Middle frontal gyrus (tissue), 1 donor: ENCODE results near the gene TMEM61.
"Not testable (repeated sequence)": the region's sequence is repeated elsewhere in the genome, so short reads cannot be mapped to it uniquely, and the experiment has no call there.

Experiments used
- DNase-seq: peaks from one replicate; pipeline ENCODE4 v3.0.0-alpha.2; 2015; ENCODE audit warnings: low spot score; ENCODE audit errors: extremely low spot score

Gene TMEM61

DNA sequence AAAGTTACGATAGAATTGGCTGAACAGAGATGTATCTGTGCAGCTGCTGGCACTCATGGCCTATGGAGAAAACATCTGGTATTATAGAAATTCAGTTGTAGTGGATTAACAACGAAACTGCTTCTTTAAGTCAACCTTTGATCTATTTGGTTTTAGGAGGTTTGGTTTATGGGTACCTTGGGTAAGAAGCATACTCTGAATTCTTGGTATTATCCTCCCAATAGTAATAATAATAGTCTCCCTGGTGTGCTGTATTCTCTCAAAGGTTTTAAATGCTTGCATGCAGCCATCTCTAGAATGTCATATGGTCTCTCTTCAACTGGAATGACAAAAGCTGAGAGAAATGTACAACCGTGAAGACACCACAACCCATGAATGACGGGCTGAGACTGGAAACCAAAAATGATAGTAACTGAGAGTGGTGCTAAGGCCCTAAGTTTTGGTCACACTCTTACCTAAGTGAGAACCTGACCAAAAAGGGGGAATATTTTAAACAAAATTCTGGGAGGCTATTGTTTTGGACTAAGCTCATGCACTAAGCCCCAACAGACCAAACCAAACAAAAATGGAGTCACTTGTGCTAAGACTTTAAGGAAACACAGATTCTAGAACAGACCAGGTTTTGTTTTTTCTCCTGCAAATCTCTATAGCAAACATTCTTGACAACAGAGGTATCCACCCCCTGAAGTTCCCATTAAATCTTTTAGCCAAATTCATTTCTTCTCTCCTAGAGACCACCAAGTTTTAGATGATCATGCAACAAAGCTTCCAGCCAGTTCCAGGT is 17.6 kb upstream of the TMEM61 start:
- no peak for DNase-seq

DNA sequence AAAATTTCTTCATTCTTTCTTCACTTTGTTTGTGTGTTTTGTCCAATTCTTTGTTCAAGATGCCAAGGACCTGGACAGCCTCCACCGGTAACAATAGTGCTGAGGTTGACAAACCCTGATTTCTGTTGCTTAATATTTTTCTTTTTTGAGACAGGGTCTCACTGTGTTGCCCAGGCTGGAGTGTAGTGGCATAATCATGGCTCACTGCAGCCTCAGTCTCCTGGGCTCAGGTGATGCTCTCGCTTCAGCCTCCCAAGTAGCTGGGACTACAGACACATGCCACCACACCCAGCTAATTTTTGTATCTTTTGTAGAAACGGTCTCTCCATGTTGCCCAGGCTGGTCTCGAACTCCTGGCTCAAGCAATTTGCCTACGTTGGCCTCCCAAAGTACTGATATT is 16.6 kb upstream of the TMEM61 start:
- not testable (repeated sequence) for DNase-seq

DNA sequence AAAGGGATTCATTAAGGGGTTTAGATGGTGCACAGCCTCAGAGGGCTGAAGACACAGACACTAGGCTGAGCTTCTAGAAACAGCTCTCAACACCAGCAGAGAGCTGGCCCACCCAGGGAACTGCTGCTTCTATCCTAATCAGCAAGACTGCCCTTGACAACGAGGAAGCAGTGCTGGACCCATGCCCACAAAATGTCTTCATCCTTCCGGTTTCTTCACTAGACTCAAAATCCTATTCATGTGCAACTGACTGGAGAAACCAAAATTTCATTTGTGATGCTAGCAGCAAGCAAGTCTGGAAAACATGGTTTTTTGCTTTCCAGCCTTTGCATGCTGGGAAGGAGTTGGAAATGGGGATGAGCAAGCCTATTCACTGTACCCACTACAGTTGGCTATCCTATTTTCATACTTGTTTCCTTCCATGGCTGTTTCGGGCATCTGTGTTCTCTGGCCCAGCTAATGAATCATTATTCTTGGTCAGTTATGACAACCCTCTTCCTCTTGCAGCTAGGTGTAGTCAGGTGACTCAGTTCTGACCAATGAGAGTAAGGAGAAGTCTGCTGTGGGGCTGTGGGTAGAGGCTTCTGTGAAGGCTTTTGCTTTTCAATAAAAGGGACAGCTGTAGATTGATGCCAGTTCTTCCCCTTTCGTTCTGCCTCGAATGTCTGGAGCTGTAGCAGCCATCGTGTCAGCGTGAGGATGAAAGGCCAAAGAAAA is 14.6 kb upstream of the TMEM61 start:
- no peak for DNase-seq

DNA sequence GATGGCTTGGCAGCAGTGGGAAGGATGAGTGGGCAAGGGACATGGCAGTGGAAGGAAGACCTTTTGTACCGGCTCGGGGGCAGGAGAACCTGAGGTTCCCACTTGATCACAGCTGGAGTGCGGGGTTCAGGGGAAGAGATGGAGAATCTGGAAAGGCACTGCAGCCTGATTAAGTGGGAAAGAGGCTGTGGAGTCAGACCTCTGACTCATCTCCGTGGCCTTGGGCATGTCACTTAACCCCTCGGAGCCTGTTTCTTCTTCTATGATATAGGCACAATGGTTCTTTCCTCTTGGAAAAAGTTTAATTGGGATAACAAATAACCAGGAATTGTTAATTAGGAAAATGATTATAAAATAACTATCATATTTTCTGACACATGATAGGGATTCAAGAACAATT is 13.1 kb upstream of the TMEM61 start:
- no peak for DNase-seq

DNA sequence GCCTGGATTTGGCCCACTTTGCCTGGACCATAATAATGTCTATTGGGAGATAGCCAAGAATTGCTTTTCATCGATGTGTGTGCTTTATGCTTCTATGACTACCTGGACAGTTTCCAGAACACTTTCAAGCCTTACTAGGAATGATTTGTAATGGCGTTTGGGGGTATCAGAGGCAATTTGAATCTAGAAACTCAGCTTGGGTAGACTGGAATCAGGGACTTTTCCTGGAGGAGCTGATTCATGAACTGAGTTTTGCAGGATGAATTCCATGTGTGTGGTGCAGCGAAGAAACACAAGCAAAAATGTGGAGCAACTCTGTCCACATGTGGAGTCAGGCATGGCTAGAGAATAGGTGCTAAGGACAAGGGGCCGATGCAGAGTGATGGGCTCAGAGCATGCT is 11.9 kb upstream of the TMEM61 start:
- DNase-seq: no peak

DNA sequence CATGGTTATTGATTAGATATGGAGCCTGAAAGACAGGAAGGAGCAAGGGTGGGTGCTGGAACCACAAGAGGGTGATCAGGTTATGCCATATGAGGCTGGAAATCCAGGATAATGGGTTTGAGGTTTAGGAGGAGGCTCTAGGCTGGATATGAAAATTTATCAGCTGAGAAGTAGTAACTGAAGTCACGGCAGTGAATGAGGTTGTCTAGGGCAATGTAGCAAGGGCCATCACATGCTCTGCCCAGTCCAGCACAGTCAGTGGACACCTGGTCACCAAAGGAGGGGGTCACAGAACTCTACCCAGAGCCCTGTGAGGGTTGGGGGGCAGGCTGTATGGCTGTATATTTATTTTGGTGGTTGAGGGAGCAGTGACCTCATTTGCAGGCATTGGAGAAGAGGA is 10.5 kb upstream of the TMEM61 start:
- DNase-seq: no peak

DNA sequence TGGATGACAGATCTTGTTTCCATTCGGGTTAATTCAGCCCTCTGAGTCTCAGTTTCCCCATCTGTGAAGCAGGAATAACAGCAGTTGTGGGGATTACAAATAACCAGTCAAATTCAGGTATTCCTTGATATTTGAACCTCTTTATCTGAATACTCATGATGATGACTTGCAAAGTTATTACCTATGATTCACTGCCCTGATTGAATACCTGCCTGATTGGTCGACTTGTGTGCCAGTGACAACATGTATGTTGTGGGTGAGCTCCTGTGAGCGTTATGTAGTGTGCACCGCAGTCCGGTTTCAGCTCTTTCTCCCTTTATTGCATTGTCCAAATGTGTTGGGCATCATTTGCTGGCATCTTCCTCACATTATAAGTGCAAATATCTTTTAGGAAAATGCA is 9.5 kb upstream of the TMEM61 start:
- DNase-seq: no peak

DNA sequence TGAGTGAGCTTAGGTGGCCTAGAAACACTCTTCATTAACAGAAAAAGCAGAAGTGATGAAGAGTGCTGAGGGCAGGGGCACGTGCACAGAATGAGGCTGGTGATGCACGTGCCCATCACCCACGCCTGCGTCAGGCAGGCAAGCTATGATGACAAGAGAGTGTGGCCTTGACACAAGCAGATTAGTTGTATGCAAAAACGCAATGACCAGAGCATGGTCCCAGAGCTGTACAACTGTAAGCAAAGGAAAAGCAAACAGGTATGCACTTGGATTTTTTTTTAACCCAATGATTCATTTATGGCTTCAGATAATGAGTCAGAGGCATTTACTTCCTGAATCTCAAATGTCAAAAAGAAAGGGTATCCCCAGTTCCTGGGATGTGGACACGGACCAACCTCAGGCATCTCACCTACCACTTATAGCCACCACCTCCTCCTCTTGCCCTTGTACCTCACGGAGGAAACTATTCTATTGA is 9.1 kb upstream of the TMEM61 start:
- DNase-seq: no peak

DNA sequence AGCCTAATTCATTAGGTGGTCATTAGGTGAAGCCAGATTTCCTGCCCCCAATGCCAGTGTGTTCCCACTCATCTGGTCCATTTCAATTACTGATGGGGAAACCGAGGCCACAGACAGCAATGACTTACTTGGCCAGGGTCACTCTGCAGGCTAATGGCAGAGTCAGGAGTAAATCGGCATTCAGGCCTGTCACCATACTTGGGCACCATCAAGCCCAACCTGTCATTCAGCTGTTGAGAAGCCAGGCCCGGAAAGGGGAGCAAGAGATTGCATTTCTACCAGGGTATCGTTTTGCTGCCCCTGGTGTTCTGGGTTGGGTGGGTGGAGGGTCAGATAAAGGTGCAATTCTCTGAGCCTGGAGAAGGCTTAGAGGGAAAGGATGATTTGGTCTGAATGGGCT is 8.0 kb upstream of the TMEM61 start:
- DNase-seq: no peak

DNA sequence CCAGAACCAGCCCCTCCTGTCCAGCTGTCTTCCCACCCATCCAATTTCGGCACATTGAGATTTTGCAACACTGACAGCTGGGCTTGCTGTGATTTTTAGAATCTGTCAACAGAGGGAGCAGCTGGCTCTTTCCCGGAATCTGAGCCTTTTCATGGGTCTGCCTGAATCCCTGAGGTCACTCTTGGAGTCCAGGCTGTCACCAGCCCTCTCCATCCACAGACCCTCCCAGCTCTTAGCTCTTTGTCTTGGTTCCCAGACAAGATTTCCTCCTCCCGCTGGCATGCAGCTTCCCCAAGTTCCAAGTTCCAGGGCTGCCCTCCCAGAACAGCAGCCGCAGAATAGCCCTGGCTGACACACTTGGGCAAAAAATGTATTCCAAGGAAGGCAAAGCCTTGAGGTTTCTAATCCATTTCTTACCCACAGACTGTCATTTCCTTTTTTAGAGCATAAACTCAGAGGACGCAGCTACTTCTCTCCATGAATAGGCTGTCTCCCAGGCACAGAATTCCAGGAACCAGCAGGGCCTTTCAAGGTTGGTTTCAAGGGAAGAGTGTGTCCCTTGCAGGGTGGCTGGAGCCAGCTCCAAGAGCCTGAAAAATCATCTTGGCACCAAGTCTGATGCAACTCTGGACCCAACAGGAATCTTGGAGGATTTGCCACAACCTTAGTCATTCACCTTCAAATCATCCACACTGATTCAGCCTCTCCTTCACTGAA is 7.1 kb upstream of the TMEM61 start:
- DNase-seq: no peak

DNA sequence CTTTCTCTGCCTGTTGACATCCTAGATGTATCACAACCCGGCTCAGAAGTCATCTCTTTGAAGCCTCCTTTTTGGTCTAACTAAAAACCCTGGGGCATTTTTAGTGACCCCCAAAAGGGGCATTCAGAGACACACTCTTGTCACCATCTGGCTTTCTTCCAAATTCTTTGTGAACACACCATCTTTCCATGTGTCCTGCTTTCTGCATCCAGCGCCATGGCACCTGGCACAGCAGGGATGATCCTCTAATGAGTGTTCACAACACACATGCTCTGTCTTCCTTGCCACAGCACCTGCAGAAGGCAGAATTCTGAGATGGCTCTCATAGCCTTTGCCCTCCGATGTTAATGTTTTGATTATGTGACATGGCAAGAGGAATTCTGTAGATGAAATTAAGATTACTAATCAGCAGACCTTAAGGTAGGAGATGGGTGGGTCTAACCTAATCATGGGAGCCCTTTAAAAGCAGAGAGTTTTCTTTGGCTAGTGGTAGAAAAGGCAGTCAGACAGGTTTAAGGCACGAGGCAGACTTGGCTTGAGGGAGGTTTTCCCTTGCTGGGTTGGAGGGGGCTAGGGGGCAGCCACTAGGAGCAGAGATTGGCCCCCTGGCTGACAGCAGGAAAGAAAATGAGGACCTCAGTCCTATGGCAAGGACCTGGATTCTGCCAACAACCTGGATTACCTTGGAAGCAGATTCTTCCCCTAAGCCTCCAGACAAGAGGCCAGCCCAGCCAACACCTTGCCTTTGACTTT is 4.9 kb upstream of the TMEM61 start:
- no peak for DNase-seq

DNA sequence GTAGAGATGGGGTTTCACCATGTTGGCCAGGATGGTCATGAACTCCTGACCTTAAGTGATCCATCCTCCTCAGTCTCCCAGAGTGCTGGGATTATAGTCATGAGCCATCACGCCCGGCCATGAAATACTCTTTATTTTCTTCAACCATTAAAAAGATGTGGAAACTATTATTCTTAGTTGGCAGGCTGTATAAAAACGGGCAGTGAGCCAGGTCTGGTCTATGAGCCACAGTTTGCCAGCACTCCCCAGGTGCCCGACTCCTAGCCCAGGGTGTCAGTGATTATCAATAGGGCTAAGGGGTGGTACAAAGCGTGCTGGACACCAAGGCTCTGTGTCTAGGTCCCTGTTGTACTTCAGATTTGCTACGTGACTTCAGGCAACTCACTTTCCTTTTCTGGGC is 3.7 kb upstream of the TMEM61 start:
- no peak for DNase-seq

DNA sequence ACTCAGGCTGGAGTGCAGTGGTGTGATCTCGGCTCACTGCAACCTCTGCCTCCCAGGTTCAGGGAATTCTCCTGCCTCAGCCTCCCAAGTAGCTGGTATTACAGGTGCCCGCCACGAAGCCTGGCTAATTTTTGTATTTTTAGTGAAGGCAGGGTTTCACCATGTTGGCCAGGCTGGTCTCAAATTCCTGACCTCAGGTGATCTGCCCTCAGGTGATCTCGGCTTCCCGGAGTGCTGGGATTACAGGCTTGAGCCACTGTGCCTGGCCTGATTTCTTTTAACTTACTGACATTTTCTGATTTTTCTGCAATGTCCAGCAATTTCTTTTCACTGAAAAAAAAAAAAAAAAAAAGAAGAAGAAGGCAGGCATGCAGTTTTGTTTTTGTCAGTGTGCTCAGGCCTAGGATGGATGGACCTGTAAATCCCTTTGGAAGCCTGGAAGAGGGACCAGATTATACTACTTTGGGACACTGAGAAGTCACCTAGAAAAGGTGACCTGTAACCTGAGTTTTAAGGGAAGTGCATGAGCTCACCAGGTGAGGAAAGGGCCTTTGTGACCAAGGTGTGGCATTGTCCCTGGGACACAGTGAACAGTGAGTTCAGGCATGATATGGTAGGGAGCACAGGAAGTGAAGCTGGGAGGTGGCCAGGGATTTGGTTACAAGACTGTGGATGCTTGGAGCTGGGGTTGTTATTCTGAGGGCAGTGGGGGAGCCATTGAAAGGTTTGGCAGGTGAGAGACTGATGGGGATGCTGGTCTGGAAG is 2.7 kb upstream of the TMEM61 start:
- DNase-seq: no peak

DNA sequence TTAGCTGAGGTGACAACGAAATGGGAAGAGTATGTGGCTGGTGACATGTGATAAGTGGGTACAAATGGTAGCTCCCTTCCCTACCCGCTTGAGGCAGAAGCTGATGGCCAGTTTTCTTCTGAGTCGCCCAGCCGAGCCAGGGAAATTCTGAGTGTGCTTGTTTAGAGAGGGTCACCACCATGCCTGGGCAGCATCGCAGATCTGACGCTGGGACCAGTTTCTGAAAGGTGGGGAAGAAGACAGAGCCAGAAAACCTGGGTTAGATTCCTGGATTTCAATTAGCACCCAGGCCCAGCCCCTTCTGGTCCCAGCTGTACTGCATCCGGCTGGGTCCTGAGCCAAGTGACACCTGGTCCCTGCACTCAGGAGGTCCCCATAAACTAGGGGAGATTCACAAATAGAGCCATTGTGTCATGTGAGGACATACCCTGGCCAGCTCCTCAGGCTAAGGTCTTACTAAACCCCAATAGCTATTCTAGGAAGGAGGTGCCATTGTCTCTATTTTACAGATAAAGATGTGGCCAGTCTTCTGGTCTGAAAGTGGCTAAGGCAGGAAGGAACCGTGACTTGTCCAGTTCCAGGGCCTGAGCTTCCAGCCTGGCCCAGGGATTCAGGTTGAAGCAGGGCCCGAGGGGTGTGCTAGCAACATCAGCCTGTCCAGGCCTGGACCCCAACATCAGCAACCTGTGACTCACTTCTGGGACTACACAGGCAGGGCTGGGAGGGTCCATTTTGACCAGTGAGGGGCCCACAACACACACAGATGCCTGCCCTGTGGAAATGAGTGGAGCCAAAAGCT is 1.7 kb upstream of the TMEM61 start:
- no peak for DNase-seq

DNA sequence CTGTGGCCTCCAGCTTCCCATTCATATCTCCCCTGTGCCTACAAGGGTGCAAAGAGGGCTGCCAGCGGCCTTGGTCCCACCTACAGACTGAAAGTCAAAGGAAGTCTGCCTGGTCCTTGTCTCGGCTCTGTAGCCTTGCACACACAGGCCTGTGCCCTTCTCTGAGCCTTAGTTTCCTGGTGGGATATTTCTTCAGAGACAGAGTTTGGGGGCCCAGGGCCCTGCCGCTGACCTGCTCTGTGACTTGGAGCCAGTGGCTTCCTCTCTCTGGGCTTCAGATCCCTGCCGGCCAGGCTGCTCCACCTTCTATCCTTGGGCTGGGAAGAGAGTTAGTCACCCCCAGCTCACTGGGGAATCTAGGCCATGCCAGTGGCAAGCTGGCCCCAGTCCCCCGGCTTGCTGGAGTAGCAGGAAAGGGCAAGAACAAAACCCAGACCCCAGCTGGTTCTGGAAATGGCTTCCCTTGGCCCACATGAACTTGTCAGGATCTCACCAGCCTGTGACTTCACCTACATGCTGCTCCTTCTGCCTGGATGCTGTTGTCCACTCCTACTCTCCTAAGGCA is 1.0 kb upstream of the TMEM61 start:
- no peak for DNase-seq

DNA sequence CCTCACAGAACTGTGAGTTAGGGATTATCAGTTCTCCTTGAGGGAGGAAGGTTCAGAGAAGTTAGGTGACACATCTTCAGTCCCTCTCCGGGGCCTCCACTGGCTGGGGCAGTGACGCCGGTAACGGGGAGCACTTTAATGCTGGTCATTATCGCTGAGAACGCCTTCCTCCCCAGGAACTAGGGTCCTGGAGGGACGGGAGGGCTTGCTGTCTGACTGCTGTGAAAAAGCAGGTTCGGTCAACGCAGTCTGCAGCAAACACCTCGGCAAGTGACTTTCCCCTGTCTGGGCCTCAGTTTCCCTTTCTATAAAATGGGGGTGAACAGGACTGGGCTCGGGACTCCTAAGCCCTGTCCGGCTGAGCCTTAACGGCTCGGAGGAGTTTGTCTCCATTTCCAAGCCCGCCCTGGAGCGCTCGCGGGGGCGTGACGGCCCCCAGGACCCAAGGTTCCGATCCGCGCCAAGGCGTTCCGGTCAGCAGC is 341 bp upstream of the TMEM61 start:
- no peak for DNase-seq

DNA sequence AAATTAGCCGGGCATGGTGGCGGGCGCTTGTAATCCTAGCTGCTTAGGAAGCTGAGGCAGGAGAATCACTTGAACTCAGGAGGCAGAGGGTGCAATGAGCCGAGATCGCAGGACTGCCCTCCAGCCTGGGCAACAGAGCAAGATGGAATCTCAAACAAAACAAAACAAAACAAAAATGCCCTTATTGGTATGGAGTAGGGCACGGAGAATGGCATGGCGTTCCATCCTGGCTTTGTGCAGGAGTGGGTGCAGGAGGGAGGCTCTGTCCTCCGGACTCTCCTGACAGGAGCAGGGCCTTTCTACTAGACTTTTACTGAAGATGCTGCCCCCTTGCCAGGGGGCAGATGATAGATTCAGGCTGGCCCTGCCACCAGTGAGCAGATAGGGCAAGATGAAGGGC is 1.0 kb downstream of the TMEM61 start:
- DNase-seq: no peak

DNA sequence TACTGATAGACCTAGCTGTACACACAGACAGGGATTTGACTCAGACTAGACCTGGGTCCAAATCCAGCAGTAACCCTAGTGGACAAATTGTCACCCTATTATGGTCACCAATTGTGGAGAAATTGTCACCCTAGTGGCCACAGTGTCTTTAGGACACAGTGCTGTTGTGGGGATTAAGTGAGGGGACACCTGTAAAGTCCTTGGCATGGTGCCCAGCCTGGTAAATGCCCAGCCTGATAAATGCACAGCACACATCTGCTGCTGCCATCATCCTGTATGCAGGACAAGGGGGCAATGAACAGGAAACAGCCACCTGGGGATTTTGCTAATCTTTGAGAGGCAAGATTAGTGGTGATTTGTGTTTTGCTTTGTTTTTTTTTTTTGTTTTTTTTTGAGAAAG is 2.3 kb downstream of the TMEM61 start:
- DNase-seq: no peak

DNA sequence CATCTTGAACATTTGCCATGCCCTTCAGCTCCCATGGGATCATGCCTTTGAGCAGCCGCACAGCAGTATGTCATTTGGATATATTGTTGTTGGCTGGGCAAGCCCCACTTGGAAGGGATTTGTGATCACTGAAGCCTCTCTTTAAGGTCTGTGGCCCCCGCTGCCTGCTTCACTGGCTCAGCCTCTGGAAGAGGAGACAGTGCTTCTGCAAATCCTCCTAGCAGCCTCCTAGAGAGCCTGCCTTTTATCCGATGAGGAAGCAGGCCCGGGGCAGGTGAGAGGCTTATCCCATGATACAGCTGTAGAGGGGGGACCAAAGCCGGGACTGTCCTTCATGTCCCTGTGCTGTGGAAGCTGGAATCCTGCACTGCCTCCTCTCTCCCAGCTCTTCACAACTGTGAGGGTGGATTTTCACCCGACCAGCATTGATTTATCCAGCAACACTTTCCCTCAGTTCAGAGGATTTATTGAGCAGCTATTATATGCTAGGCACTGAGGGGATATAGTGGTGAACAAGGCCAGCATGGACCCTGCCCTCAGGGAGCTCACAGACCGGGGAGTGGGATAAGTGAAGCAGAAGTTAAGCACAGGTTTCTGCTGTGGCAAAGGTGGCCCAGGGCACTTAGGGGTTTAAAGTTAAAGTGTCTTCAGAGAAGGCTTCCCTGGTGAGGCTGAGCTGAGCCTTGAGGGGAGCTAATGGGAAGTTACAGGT is 3.9 kb downstream of the TMEM61 start:
- DNase-seq: no peak
